HEK293 (cell line): ENCODE measurements around the gene CHD2.

ENCODE experiments used
- CTCF ChIA-PET: fragments of 350-600 bp; formaldehyde crosslinking; extraction: SDS; loops from one replicate; lab custom pipeline; 2021; ENCODE audit warnings: antibody characterized with exemption; lab: Yijun Ruan, JAX
- POLR2A ChIA-PET: fragments of 300-600 bp; formaldehyde crosslinking; extraction: SDS; loops from one replicate; lab custom pipeline; 2020; ENCODE audit warnings: antibody characterized with exemption, inconsistent platforms; lab: Yijun Ruan, JAX
- H3K27ac ChIP-seq: fragments of 200-500 bp; sonication (Bioruptor generic); 2 replicates; pipeline ENCODE4 v1.5.1; 2014; ENCODE audit warnings: low read depth, low read length, control low read depth, inconsistent platforms; ENCODE audit errors: extremely low read depth
- H3K36me3 ChIP-seq, 2 experiments: fragments of 200-500 bp in 1 of 2; sonication (Bioruptor generic) in 1 of 2; 1 replicate in 1 of 2; 2 replicates in 1 of 2; pipeline ENCODE4 v1.5.1; 2014 to 2017; ENCODE audit warnings: inconsistent platforms in 2 of 2, low read length in 2 of 2; ENCODE audit not compliant: control insufficient read depth in 2 of 2, insufficient read depth in 1 of 2
- H3K4me1 ChIP-seq: fragments of 200-500 bp; sonication (Bioruptor generic); 2 replicates; pipeline ENCODE4 v1.5.1; 2014; ENCODE audit warnings: mild to moderate bottlenecking, low read length, inconsistent platforms; ENCODE audit not compliant: control insufficient read depth, insufficient read depth
- H3K4me3 ChIP-seq: 2 replicates; pipeline ENCODE4 v1.5.1; 2011; ENCODE audit warnings: low read depth, mild to moderate bottlenecking, control low read depth, low read length, moderate library complexity
- H3K9me3 ChIP-seq: fragments of 200-500 bp; sonication (Bioruptor generic); 2 replicates; pipeline ENCODE4 v1.5.1; 2014; ENCODE audit warnings: low read depth, low read length, inconsistent platforms; ENCODE audit not compliant: control insufficient read depth, insufficient read depth
- EGR2 ChIP-seq: fragments of 450-650 bp; formaldehyde crosslinking; IDR thresholded peaks from 2 replicates; pipeline ENCODE4 v1.5.1; 2016; ENCODE audit warnings: low read depth, missing biosample characterization, missing genetic modification characterization
- GLIS2 ChIP-seq: fragments of 450-650 bp; formaldehyde crosslinking; IDR thresholded peaks from 2 replicates; pipeline ENCODE4 v1.5.1; 2016; ENCODE audit warnings: missing biosample characterization, missing genetic modification characterization
- HOXA7 ChIP-seq: sonication (generic); formaldehyde crosslinking; IDR thresholded peaks from 2 replicates; pipeline ENCODE4 v1.8.1; 2022; ENCODE audit warnings: missing genetic modification reagents, borderline replicate concordance
- HOXD13 ChIP-seq: sonication (generic); formaldehyde crosslinking; IDR thresholded peaks from 2 replicates; pipeline ENCODE4 v1.8.0; 2022; ENCODE audit warnings: missing genetic modification reagents, borderline replicate concordance
- KLF1 ChIP-seq: fragments of 450-650 bp; formaldehyde crosslinking; IDR thresholded peaks from 2 replicates; pipeline ENCODE4 v1.5.1; 2016; ENCODE audit warnings: missing biosample characterization, missing genetic modification characterization
- MYNN ChIP-seq: fragments of 450-650 bp; formaldehyde crosslinking; IDR thresholded peaks from 2 replicates; pipeline ENCODE4 v1.5.1; 2016; ENCODE audit warnings: missing biosample characterization, missing genetic modification characterization, borderline replicate concordance
- OVOL3 ChIP-seq: fragments of 450-650 bp; formaldehyde crosslinking; IDR thresholded peaks from 2 replicates; pipeline ENCODE4 v1.5.1; 2016; ENCODE audit warnings: missing biosample characterization, missing genetic modification characterization
- REPIN1 ChIP-seq: fragments of 450-650 bp; formaldehyde crosslinking; IDR thresholded peaks from 2 replicates; pipeline ENCODE4 v1.5.1; 2017; ENCODE audit warnings: missing biosample characterization, missing genetic modification characterization, low read depth
- SALL2 ChIP-seq: fragments of 450-650 bp; formaldehyde crosslinking; IDR thresholded peaks from 2 replicates; pipeline ENCODE4 v1.5.0; 2017; ENCODE audit warnings: missing biosample characterization, mild to moderate bottlenecking, missing genetic modification characterization, borderline replicate concordance
- SP3 ChIP-seq: fragments of 450-650 bp; formaldehyde crosslinking; IDR thresholded peaks from 2 replicates; pipeline ENCODE4 v1.5.1; 2016; ENCODE audit warnings: missing biosample characterization, missing genetic modification characterization
- TCF7L2 ChIP-seq: IDR thresholded peaks from 2 replicates; pipeline ENCODE4 v1.6.1; 2011; ENCODE audit warnings: low read depth, mild to moderate bottlenecking, inconsistent platforms, low read length, moderate library complexity, borderline replicate concordance
- ZNF133 ChIP-seq: fragments of 450-650 bp; formaldehyde crosslinking; IDR thresholded peaks from 2 replicates; pipeline ENCODE4 v1.5.1; 2016; ENCODE audit warnings: missing biosample characterization, missing genetic modification characterization
- ZNF426 ChIP-seq: fragments of 450-650 bp; formaldehyde crosslinking; IDR thresholded peaks from 2 replicates; pipeline ENCODE4 v1.5.1; 2017; ENCODE audit warnings: missing biosample characterization, missing genetic modification characterization, mild to moderate bottlenecking, inconsistent platforms, moderate library complexity
- ZNF514 ChIP-seq: fragments of 450-650 bp; formaldehyde crosslinking; IDR thresholded peaks from 2 replicates; pipeline ENCODE4 v1.5.1; 2016; ENCODE audit warnings: missing biosample characterization, missing genetic modification characterization
- ZNF660 ChIP-seq: fragments of 450-650 bp; IDR thresholded peaks from 2 replicates; pipeline ENCODE4 v1.5.1; 2018; ENCODE audit warnings: missing biosample characterization, mild to moderate bottlenecking, missing genetic modification characterization
- ZNF664 ChIP-seq: fragments of 450-650 bp; formaldehyde crosslinking; IDR thresholded peaks from 2 replicates; pipeline ENCODE4 v1.5.1; 2016; ENCODE audit warnings: missing biosample characterization, missing genetic modification characterization
- ZNF76 ChIP-seq: fragments of 450-650 bp; formaldehyde crosslinking; IDR thresholded peaks from 2 replicates; pipeline ENCODE4; 2016; ENCODE audit warnings: low read depth, missing biosample characterization, missing genetic modification characterization, borderline replicate concordance
- TF ChIP-seq, protein P1 (sequence below): fragments of 450-650 bp; formaldehyde crosslinking; IDR thresholded peaks from 2 replicates; pipeline ENCODE4 v1.5.1; 2016; ENCODE audit warnings: missing biosample characterization, missing genetic modification characterization
- TF ChIP-seq, protein P2 (sequence below): fragments of 450-650 bp; formaldehyde crosslinking; IDR thresholded peaks from 2 replicates; pipeline ENCODE4 v1.5.1; 2016; ENCODE audit warnings: missing biosample characterization, missing genetic modification characterization

The CHD2 gene

DNA sequence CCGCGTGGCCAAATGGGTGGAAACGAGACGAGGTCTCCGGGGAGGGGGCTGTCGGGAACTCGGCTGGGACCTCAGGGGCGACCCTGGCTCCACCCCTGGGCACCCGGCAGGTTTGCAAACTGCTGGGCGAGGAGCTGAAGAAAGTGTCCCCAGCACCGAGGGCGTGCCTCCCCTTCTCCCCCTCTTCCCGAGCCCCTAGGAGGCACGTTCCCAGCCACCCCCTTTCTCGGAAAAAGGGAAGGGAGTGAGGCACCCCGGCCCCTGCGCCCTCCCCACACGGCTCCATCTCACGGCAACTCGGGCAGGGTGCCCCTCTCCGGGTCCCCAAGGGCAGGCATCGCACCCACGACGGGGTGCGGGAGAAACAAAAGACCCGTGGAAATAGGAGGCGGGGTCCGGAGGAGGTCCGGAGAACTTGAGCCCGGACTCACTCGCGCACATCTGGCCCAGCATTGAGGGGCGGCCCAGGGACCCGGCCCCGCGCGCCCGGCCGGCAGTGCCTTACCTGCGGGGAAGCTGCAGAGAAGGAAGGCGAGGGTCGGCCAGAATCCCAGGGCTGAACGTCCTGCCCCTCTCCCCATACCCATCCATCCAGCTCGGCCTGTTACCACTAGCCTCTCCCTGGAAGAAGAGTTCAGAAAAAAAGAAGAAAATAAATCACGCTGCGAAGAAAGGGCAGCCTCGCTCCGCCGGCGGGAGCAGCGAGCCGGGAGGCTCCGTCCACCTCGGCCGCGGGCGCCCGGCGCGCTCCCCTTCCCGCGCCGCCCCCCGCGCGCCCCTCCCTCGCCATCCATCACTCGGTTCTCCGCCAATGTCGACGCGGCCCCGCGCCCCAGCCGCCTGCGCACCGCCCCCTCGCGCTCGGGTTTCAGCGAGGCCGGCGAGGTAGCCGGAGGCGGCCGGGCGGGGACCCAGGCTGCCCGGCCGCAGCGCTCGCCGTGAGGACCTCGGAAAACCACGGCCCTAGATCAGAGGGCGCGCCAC is 172.6 kb downstream of the CHD2 start (continued):
- TF ChIP-seq KLF1 (tag by site-specific recombination) (no peak), HOXD13 (CRISPR knock-in tag) (no peak)

DNA sequence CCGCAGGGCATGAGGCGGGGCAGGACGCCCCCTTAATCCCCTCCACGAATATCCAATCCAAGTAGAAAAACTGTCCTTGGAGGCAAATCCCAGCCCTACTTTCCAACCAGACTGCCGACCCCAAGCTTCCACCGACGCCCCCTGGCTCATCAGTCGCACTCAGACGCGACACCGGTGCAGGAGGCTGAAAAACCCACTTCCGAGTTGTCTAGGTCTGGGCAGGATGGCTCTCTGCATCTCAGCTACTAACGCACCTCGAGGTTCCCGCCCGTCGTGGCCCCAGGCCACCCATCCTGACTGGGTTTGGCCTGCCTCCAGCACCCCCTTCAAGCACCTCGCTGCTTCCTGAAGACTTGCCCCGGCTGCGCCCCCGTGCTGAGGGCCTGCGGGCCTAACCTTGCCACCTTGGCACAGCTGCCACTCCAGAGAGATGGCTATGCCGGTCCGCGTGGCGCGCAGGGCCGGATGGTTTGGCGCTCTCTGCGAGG is 173.4 kb downstream of the CHD2 start:
- CTCF ChIA-PET, result interaction anchor here (0.7 to 4.3 kb wide), 2 partner anchors 14 to 902 kb away, joined by 3 to 25 read pairs; no protein-coding TSS in a partner anchor
- POLR2A ChIA-PET, result interaction anchor here (1.2 to 1.5 kb wide), 2 partner anchors 9 to 15 kb away, joined by 5 read pairs; partner anchors contain the start of gene RGMA
- Histone ChIP-seq H3K4me3 (peak overlapping the region; percentile 28), H3K9me3 (no peaks in the 10 kb centered on the region), H3K27ac (no peak overlapping the region; the same call in 1 of the 2 replicates), H3K4me1 (peaks cover 33% of the 10 kb centered on the region), H3K36me3 (no peaks in the 10 kb centered on the region)
- TF ChIP-seq, protein P1, sequence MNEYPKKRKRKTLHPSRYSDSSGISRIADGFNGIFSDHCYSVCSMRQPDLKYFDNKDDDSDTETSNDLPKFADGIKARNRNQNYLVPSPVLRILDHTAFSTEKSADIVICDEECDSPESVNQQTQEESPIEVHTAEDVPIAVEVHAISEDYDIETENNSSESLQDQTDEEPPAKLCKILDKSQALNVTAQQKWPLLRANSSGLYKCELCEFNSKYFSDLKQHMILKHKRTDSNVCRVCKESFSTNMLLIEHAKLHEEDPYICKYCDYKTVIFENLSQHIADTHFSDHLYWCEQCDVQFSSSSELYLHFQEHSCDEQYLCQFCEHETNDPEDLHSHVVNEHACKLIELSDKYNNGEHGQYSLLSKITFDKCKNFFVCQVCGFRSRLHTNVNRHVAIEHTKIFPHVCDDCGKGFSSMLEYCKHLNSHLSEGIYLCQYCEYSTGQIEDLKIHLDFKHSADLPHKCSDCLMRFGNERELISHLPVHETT (tag by site-specific recombination), result no peak
- TF ChIP-seq OVOL3 (no peak), ZNF76 (no peak), TCF7L2 (no peak), SALL2 (no peak), MYNN (tag by site-specific recombination) (no peak), ZNF660 (tag by site-specific recombination) (no peak), ZNF133 (tag by site-specific recombination) (no peak), ZNF664 (tag by site-specific recombination) (no peak), ZNF426 (tag by site-specific recombination) (no peak)

DNA sequence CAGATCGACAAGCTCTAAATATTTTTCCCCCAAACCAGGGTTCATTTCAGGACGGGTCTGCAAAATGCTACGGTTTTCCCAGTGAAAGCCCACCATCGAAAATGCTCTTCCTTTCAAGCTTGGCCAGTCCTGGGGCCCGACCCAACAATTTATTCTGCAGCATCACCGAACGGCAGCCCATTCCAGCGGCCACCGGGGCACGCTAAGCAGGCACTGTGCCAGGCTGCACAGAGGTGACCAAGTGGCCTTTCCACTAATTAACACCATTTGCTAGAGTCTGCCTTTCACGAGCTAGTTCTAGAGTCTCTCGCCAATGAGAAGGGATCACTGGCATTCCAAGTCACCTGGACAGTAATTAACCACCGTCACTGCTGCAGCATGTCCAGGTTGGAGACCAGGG is 174.5 kb downstream of the CHD2 start:
- no peak overlapping the region for H3K27ac ChIP-seq
- H3K4me1 ChIP-seq, result peaks cover 25% of the 10 kb centered on the region
- ChIA-PET POLR2A (interaction anchor here (1.2 kb wide), 1 partner anchor 14 kb away, joined by 5 read pairs; the partner anchor contains the start of gene RGMA), CTCF (interaction anchor here (0.6 to 1.3 kb wide), 2 partner anchors 13 to 44 kb away, joined by 4 to 6 read pairs; no protein-coding TSS in a partner anchor)
- no peak overlapping the region for H3K4me3 ChIP-seq
- no peak for TF ChIP-seq ZNF514 (tag by site-specific recombination)
- TF ChIP-seq HOXA7 (CRISPR knock-in tag), result no peak
- TF ChIP-seq REPIN1 (tag by site-specific recombination), result no peak
- TF ChIP-seq SP3 (tag by site-specific recombination), result no peak
- TF ChIP-seq, protein P2, sequence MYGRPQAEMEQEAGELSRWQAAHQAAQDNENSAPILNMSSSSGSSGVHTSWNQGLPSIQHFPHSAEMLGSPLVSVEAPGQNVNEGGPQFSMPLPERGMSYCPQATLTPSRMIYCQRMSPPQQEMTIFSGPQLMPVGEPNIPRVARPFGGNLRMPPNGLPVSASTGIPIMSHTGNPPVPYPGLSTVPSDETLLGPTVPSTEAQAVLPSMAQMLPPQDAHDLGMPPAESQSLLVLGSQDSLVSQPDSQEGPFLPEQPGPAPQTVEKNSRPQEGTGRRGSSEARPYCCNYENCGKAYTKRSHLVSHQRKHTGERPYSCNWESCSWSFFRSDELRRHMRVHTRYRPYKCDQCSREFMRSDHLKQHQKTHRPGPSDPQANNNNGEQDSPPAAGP (tag by site-specific recombination), result no peak
- TF ChIP-seq EGR2 (tag by site-specific recombination), result no peak
- TF ChIP-seq SALL2, result no peak
- no peak for TF ChIP-seq GLIS2
- no peaks in the 10 kb centered on the region for H3K36me3 ChIP-seq
- no peaks in the 10 kb centered on the region for H3K9me3 ChIP-seq
